ENCODE data around the gene ZNF140.

- TF ChIP-seq EZH2 (IDR thresholded peaks at IDR 0.05; ENCODE audit: borderline replicate concordance, low read depth, low read length, poor library complexity, severe bottlenecking) (no peak), CTCF (conservative IDR thresholded peaks at IDR 0.05; ENCODE audit: low read depth, low read length) (no peak)
These were observed 49.5 kb downstream of the ZNF140 start, which contains the start of the genes ZNF10 and ZNF891 for GRCh38 chr12:133130038-133130807.
